OCI-LY7 (cell line): ENCODE measurements around the gene ACTN1.

Experiments
- EZH2phosphoT487 ChIP-seq: fragments of 200-600 bp; sonication (generic); IDR thresholded peaks from 2 replicates; pipeline ENCODE4 v1.6.1; 2018; ENCODE audit warnings: low read depth, borderline replicate concordance, mild to moderate bottlenecking, mixed run types, antibody characterized with exemption, low read length, moderate library complexity, mixed read lengths
- TF ChIP-seq, protein P1 (sequence below): fragments of 200-600 bp; sonication (generic); conservative IDR thresholded peaks from 2 replicates; pipeline ENCODE4 v1.5.1; 2014; ENCODE audit warnings: mild to moderate bottlenecking, antibody characterized with exemption, low read length, moderate library complexity, mixed read lengths

DNA sequence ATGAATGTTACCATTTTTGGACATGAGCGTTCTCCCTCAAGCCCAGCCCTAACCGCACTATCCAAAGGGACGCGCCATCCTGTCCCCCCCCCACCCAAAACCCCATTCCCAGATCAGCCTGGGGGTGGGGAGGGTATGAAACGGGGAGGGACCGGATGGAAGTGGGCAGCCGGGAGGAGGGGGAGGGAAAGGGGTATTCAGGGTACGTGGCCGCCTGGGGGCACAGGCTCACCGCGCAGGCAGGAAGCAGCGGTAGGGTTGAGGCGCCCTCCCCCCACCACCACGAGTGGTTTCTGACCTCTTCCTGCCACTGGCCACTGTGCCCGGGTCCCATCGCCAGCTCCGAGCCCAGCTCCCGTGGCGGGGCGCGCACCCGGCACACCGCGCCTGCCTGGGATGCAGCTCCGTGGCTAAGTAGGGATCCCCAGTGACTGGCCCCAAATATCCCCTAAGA lies 1.4 kb downstream of the ACTN1 start:
- TF ChIP-seq, protein P1, sequence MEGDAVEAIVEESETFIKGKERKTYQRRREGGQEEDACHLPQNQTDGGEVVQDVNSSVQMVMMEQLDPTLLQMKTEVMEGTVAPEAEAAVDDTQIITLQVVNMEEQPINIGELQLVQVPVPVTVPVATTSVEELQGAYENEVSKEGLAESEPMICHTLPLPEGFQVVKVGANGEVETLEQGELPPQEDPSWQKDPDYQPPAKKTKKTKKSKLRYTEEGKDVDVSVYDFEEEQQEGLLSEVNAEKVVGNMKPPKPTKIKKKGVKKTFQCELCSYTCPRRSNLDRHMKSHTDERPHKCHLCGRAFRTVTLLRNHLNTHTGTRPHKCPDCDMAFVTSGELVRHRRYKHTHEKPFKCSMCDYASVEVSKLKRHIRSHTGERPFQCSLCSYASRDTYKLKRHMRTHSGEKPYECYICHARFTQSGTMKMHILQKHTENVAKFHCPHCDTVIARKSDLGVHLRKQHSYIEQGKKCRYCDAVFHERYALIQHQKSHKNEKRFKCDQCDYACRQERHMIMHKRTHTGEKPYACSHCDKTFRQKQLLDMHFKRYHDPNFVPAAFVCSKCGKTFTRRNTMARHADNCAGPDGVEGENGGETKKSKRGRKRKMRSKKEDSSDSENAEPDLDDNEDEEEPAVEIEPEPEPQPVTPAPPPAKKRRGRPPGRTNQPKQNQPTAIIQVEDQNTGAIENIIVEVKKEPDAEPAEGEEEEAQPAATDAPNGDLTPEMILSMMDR: no peak
- TF ChIP-seq EZH2phosphoT487: no peak
